DND-41 (cell line): ENCODE results near the gene DNAJB4.
A peak's percentile ranks its signal among the peaks of the same experiment; 100 is the strongest.

Source experiments
- ATAC-seq: fragments of 200-7000 bp; cut with Tn5 transposase; 3 replicates; pipeline ENCODE4 v1.9.1; 2021; ENCODE audit warnings: low read depth; ENCODE audit not compliant: insufficient read depth
- DNase-seq: peaks from one replicate; pipeline ENCODE4 v3.0.0-alpha.2; 2020
- H2AFZ ChIP-seq: 2 replicates; pipeline ENCODE4 v1.6.0; 2012; ENCODE audit warnings: low read depth, low read length
- H3K27ac ChIP-seq: 2 replicates; pipeline ENCODE4 v1.5.1; 2012; ENCODE audit warnings: low read length, inconsistent platforms
- H3K27me3 ChIP-seq: fragments of 200-600 bp; sonication (generic); 2 replicates; pipeline ENCODE4 v1.6.0; 2012; ENCODE audit warnings: low read length, mild to moderate bottlenecking, inconsistent platforms; ENCODE audit not compliant: insufficient read depth, poor library complexity
- H3K36me3 ChIP-seq: 2 replicates; pipeline ENCODE4 v1.5.1; 2012; ENCODE audit warnings: low read length, inconsistent platforms; ENCODE audit not compliant: insufficient read depth
- H3K4me1 ChIP-seq: 2 replicates; pipeline ENCODE4 v1.5.1; 2012; ENCODE audit warnings: mild to moderate bottlenecking, low read length; ENCODE audit not compliant: insufficient read depth
- H3K4me2 ChIP-seq: 2 replicates; pipeline ENCODE4 v1.6.0; 2012; ENCODE audit warnings: mild to moderate bottlenecking, moderate library complexity, low read length, inconsistent platforms; ENCODE audit not compliant: insufficient read depth
- H3K4me3 ChIP-seq, 2 experiments: fragments of 200-600 bp in 1 of 2; shearing (Covaris generic) in 1 of 2; 2 replicates each; pipeline ENCODE4 v1.5.1; 2012 to 2016; ENCODE audit warnings: inconsistent platforms in 2 of 2, low read length in 2 of 2, mild to moderate bottlenecking in 2 of 2, low read depth in 1 of 2, moderate library complexity in 1 of 2
- H3K79me2 ChIP-seq: 2 replicates; pipeline ENCODE4 v1.6.0; 2012; ENCODE audit warnings: low read length, inconsistent platforms; ENCODE audit not compliant: insufficient read depth
- H3K9ac ChIP-seq: 2 replicates; pipeline ENCODE4 v1.6.0; 2012; ENCODE audit warnings: low read depth, mild to moderate bottlenecking, inconsistent platforms, low read length, moderate library complexity
- H3K9me3 ChIP-seq: 2 replicates; pipeline ENCODE4 v1.5.1; 2012; ENCODE audit warnings: low read length, moderate library complexity, mild to moderate bottlenecking, inconsistent platforms; ENCODE audit not compliant: insufficient read depth, severe bottlenecking
- H4K20me1 ChIP-seq: 2 replicates; pipeline ENCODE4 v1.6.0; 2012; ENCODE audit warnings: low read length; ENCODE audit not compliant: insufficient read depth
- EZH2 ChIP-seq: IDR thresholded peaks from 3 replicates; pipeline ENCODE4 v1.6.1; 2012; ENCODE audit warnings: borderline replicate concordance, low read depth, mild to moderate bottlenecking, moderate library complexity, low read length, inconsistent platforms; ENCODE audit not compliant: severe bottlenecking
- TF ChIP-seq, protein P1 (sequence below): IDR thresholded peaks from 2 replicates; pipeline ENCODE4 v1.5.1; 2012; ENCODE audit warnings: borderline replicate concordance, low read length, moderate library complexity, mild to moderate bottlenecking; ENCODE audit not compliant: poor library complexity, severe bottlenecking; ENCODE audit errors: extremely low read depth

DNAJB4 gene

DNA sequence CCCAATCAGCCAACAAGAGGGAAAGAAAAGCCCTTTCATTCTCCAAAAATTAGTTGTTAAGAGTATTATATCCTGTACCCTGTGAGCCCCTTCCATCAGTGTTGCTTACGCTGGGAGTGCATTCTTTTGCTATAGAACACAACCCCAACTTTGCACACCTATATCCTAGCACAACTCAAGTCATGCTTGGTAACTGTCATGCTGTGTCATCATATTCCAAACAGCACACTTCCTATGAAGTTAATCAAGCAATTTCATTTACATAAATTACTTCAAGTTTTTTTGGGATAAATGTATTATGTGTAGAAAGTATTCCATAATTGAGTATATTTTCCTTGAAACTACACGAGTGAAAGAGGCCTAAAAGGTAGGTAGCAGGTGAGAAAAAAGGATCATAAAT is 45.9 kb upstream of the DNAJB4 start:
- Histone ChIP-seq H3K4me2 (no peak overlapping the region), H3K27me3 (no peaks in the 10 kb centered on the region), H3K9me3 (no peaks in the 10 kb centered on the region), H4K20me1 (peaks cover 42% of the 10 kb centered on the region), H3K4me3 (no peak overlapping the region), H3K79me2 (peaks cover 88% of the 10 kb centered on the region), H3K4me1 (no peaks in the 10 kb centered on the region), H3K9ac (no peak overlapping the region), H3K27ac (no peak overlapping the region), H2AFZ (no peak overlapping the region), H3K36me3 (peaks cover 100% of the 10 kb centered on the region)
- TF ChIP-seq, protein P1, sequence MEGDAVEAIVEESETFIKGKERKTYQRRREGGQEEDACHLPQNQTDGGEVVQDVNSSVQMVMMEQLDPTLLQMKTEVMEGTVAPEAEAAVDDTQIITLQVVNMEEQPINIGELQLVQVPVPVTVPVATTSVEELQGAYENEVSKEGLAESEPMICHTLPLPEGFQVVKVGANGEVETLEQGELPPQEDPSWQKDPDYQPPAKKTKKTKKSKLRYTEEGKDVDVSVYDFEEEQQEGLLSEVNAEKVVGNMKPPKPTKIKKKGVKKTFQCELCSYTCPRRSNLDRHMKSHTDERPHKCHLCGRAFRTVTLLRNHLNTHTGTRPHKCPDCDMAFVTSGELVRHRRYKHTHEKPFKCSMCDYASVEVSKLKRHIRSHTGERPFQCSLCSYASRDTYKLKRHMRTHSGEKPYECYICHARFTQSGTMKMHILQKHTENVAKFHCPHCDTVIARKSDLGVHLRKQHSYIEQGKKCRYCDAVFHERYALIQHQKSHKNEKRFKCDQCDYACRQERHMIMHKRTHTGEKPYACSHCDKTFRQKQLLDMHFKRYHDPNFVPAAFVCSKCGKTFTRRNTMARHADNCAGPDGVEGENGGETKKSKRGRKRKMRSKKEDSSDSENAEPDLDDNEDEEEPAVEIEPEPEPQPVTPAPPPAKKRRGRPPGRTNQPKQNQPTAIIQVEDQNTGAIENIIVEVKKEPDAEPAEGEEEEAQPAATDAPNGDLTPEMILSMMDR = no peak
- no peak for TF ChIP-seq EZH2
- DNase-seq (no peak), ATAC-seq (no peak)

- no peak overlapping the region for H2AFZ ChIP-seq
- no peak overlapping the region for H3K4me3 ChIP-seq
- peaks cover 100% of the 10 kb centered on the region for H3K36me3 ChIP-seq
- H3K9me3 ChIP-seq = no peaks in the 10 kb centered on the region
- no peak for TF ChIP-seq EZH2
- TF ChIP-seq, protein P1 = no peak
- DNase-seq (no peak), ATAC-seq (no peak)
- no peaks in the 10 kb centered on the region for H3K4me1 ChIP-seq
- peaks cover 87% of the 10 kb centered on the region for H3K79me2 ChIP-seq
- H3K9ac ChIP-seq = no peak overlapping the region
- no peaks in the 10 kb centered on the region for H3K27me3 ChIP-seq
- peaks cover 51% of the 10 kb centered on the region for H4K20me1 ChIP-seq
- no peak overlapping the region for H3K4me2 ChIP-seq
- H3K27ac ChIP-seq = no peak overlapping the region
These were observed 43.3 kb upstream of the DNAJB4 start for GRCh38 chr1:77961392-77961791.

GRCh38 chr1:77966291-77966690 is 38.4 kb upstream of the DNAJB4 start:
- peaks cover 53% of the 10 kb centered on the region for H4K20me1 ChIP-seq
- H3K4me1 ChIP-seq = no peaks in the 10 kb centered on the region

More at GRCh38 chr1:77966291-77966690, 38.4 kb upstream of the DNAJB4 start:
- peaks cover 99% of the 10 kb centered on the region for H3K36me3 ChIP-seq
- H3K9me3 ChIP-seq = no peaks in the 10 kb centered on the region
- ATAC-seq (peak; percentile 50), DNase-seq (no peak)
- H3K27ac ChIP-seq = no peak overlapping the region
- no peaks in the 10 kb centered on the region for H3K27me3 ChIP-seq
- no peak overlapping the region for H3K9ac ChIP-seq
- no peak overlapping the region for H3K4me3 ChIP-seq
- H3K4me2 ChIP-seq = no peak overlapping the region
- TF ChIP-seq, protein P1 = no peak
- TF ChIP-seq EZH2 = no peak
- H3K79me2 ChIP-seq = peaks cover 94% of the 10 kb centered on the region
- no peak overlapping the region for H2AFZ ChIP-seq
